Endothelial cell of umbilical vein (primary cell): Measurements from ENCODE around the gene PTGS1. TPM values are rescaled to one million over a fixed set of nuclear protein-coding genes. Genes with fewer than 3 reads are reported as not detected.

Source experiments
- BruUV-seq: library from RNA; stranded (reverse); fragments of 400-500 nt; replicated peaks from 2 replicates; lab custom pipeline; 2021; lab: Mats Ljungman, UMichigan
- CTCF ChIA-PET: fragments of 300-600, 350-600 bp; sonication (Branson Sonifier 250); formaldehyde crosslinking; loops from one replicate; lab custom pipeline; 2021; ENCODE audit warnings: antibody characterized with exemption, inconsistent platforms; lab: Charles Lee
- POLR2A ChIA-PET: fragments of 300-600, 350-600 bp; sonication (Branson Sonifier 250); formaldehyde crosslinking; loops from one replicate; lab custom pipeline; 2021; ENCODE audit warnings: antibody characterized with exemption, inconsistent platforms; lab: Charles Lee
- DNase-seq: peaks from one replicate; pipeline ENCODE4 v3.0.0-alpha.2; 2011; ENCODE audit warnings: low read depth, low spot score
- FAIRE-seq: peaks from 2 replicates; lab custom pipeline; 2011; peaks lifted over from hg19 to GRCh38; lab: Jason Lieb, UNC
- H2AFZ ChIP-seq: 2 replicates; pipeline ENCODE4 v1.6.0; 2012; ENCODE audit warnings: low read depth, low read length, control low read depth, inconsistent platforms
- H3K27ac ChIP-seq: 2 replicates; pipeline ENCODE4 v1.5.1; 2011; ENCODE audit warnings: low read depth, mild to moderate bottlenecking, control low read depth, low read length, moderate library complexity; ENCODE audit not compliant: insufficient read depth
- H3K27me3 ChIP-seq, 2 experiments: 2 replicates each; pipeline versions ENCODE4 v1.6.0 to v1.6.1; 2011; ENCODE audit warnings: low read length in 2 of 2, mixed read lengths in 1 of 2; ENCODE audit not compliant: control insufficient read depth in 2 of 2, insufficient read depth in 2 of 2
- H3K36me3 ChIP-seq, 2 experiments: 2 replicates in 1 of 2; 3 replicates in 1 of 2; pipeline ENCODE4 v1.5.1; 2011; ENCODE audit warnings: low read length in 2 of 2, mild to moderate bottlenecking in 1 of 2, moderate library complexity in 1 of 2; ENCODE audit not compliant: control insufficient read depth in 2 of 2, insufficient read depth in 2 of 2; ENCODE audit errors: extremely low read depth in 1 of 2
- H3K4me1 ChIP-seq: 3 replicates; pipeline ENCODE4 v1.5.1; 2011; ENCODE audit warnings: mild to moderate bottlenecking, low read length; ENCODE audit not compliant: control insufficient read depth, insufficient read depth; ENCODE audit errors: extremely low read depth
- H3K4me2 ChIP-seq: 2 replicates; pipeline ENCODE4 v1.6.1; 2011; ENCODE audit warnings: low read length, control low read depth, mixed read lengths; ENCODE audit not compliant: insufficient read depth
- H3K4me3 ChIP-seq, 3 experiments: fragments of 200-600 bp in 1 of 3; sonication (generic), shearing (Covaris generic) in 1 of 3; replicated peaks in 1 of 3; 2 replicates each; pipeline ENCODE4 v1.5.1; 2011 to 2016; ENCODE audit warnings: control low read depth in 3 of 3, low read length in 3 of 3, mild to moderate bottlenecking in 2 of 3, inconsistent platforms in 1 of 3, low read depth in 1 of 3, moderate library complexity in 1 of 3; ENCODE audit not compliant: insufficient read depth in 1 of 3
- H3K79me2 ChIP-seq: 2 replicates; pipeline ENCODE4 v1.6.0; 2012; ENCODE audit warnings: low read length, inconsistent platforms; ENCODE audit not compliant: control insufficient read depth, insufficient read depth
- H3K9ac ChIP-seq: replicated peaks from 2 replicates; pipeline ENCODE3; 2011; ENCODE audit warnings: low read length, control low read depth; ENCODE audit not compliant: insufficient read depth; ENCODE audit errors: extremely low read depth
- H3K9me1 ChIP-seq: replicated peaks from 3 replicates; pipeline ENCODE4 v1.6.0; 2011; ENCODE audit warnings: mild to moderate bottlenecking, low read length; ENCODE audit not compliant: control insufficient read depth, insufficient read depth; ENCODE audit errors: extremely low read depth
- H3K9me3 ChIP-seq: replicated peaks from 2 replicates; pipeline ENCODE4 v1.5.1; 2012; ENCODE audit warnings: low read length, inconsistent platforms; ENCODE audit not compliant: control insufficient read depth, insufficient read depth
- H4K20me1 ChIP-seq: replicated peaks from 2 replicates; pipeline ENCODE3; 2011; ENCODE audit warnings: mild to moderate bottlenecking, low read length; ENCODE audit not compliant: control insufficient read depth, insufficient read depth; ENCODE audit errors: extremely low read depth
- EZH2 ChIP-seq: IDR thresholded peaks from 2 replicates; pipeline ENCODE4 v1.6.1; 2012; ENCODE audit warnings: borderline replicate concordance, low read depth, mild to moderate bottlenecking, moderate library complexity, low read length, inconsistent platforms; ENCODE audit not compliant: severe bottlenecking
- FOS ChIP-seq: IDR thresholded peaks from 2 replicates; pipeline ENCODE4 v1.6.1; 2011; ENCODE audit warnings: mild to moderate bottlenecking, low read length, moderate library complexity, borderline replicate concordance; ENCODE audit not compliant: insufficient read depth
- GATA2 ChIP-seq: IDR thresholded peaks from 2 replicates; pipeline ENCODE4 v1.7.0; 2011; ENCODE audit warnings: low read depth, mild to moderate bottlenecking, moderate library complexity, mixed read lengths, low read length; ENCODE audit not compliant: insufficient read length, insufficient read depth
- JUN ChIP-seq: IDR thresholded peaks from 2 replicates; pipeline ENCODE4 v1.6.1; 2011; ENCODE audit warnings: borderline replicate concordance, low read depth; ENCODE audit not compliant: insufficient read length, insufficient read depth
- MYC ChIP-seq: IDR thresholded peaks from one replicate; pipeline ENCODE4 v1.6.1; 2011; ENCODE audit warnings: mild to moderate bottlenecking, low read depth, low read length
- POLR2A ChIP-seq: IDR thresholded peaks from 2 replicates; pipeline ENCODE4 v1.6.1; 2012; ENCODE audit warnings: low read depth, mild to moderate bottlenecking, control low read depth, low read length
- POLR2AphosphoS5 ChIP-seq: IDR thresholded peaks from 2 replicates; pipeline ENCODE4 v1.6.1; 2012; ENCODE audit warnings: low read depth, mild to moderate bottlenecking, control low read depth, low read length, moderate library complexity; ENCODE audit not compliant: insufficient read depth
- dilution Hi-C: fragments of 300-500 bp; cut with MboI; formaldehyde crosslinking; loops from one replicate; pipeline ENCODE4 v1.15.0; 2019; ENCODE audit warnings: low sequenced_read_pairs; ENCODE audit not compliant: extremely low pct_ligation_motif_present
- intact Hi-C: fragments of 100-400 bp; cut with micrococcal nuclease; formaldehyde crosslinking; loops from one replicate; pipeline ENCODE4 v1.10.0; 2022
- polyA plus RNA-seq, 4 experiments: library from polyadenylated mRNA; depleted of rRNA in 3 of 4; stranded (reverse) in 3 of 4; unstranded in 1 of 4; fragments of >200 nt; gene quantifications; 2 replicates each; pipeline versions ENCODE4 v1.2.1 to v1.2.3, GENCODE V29; 2011 to 2012; ENCODE audit warnings: missing spikeins in 1 of 4
- total RNA-seq: library from RNA; stranded (reverse); gene quantifications from 2 replicates; pipeline ENCODE4 v1.2.3, GENCODE V29; 2021
- TF ChIP-seq, protein P1 (sequence below), 2 donors: IDR thresholded peaks; 1 replicate in 1 of 2; 2 replicates in 1 of 2; pipeline ENCODE4 v1.5.1; 2011; ENCODE audit warnings: low read length in 2 of 2, mild to moderate bottlenecking in 2 of 2, moderate library complexity in 2 of 2, control low read depth in 1 of 2, inconsistent platforms in 1 of 2, low read depth in 1 of 2; ENCODE audit not compliant: insufficient read depth in 1 of 2; ENCODE audit errors: extremely low read depth in 1 of 2
- TF ChIP-seq, protein P2 (sequence below): IDR thresholded peaks from 2 replicates; pipeline ENCODE4 v1.6.1; 2011; ENCODE audit not compliant: insufficient read depth, insufficient read length

PTGS1 gene
- total and polyA plus RNA-seq, 2 donors (not counting 3 experiments of a cell fraction or from before 2014, with no cell fraction given): 37.6 to 45.2 TPM

DNA sequence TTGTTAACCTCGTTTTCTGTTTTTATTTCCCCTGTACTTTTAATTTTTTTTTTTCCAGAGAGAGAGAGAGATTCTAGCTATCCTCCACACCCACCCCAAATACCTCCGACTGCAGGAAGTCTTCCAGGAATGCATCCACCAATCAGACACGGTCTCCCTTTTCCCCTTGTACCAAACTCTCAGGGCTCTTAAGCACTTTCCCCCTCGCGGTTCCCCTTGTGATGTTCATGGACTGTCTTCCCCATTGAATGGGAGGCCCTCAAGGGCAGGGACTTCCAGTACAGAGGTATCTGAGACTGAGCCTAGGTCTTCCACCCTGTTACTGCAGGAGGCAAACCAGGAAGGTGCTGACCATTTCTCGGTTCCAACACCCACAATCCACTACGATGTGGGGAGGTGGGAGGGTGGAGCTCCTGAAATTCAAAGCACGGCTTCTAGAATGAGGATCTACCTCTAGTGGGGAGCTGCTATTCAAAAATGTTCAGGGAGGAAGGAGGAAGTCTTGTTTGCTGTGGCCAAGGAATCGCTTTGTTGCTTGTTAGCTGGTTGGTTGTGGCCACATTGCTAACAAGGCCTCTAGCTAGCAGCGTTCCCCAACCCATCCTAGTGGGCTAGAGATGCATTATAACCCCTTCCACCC lies 37.5 kb upstream of the PTGS1 start:
- dilution Hi-C loops (no loop called here), intact Hi-C loops (no loop called here)
- Histone ChIP-seq H3K36me3 (no peaks in the 10 kb centered on the region), H3K79me2 (no peaks in the 10 kb centered on the region), H3K9me1 (no peaks in the 10 kb centered on the region), H2AFZ (no peak overlapping the region), H3K4me3 (no peak overlapping the region), H3K9me3 (no peaks in the 10 kb centered on the region), H3K9ac (no peak overlapping the region), H3K4me1 (peaks cover 21% of the 10 kb centered on the region), H4K20me1 (no peaks in the 10 kb centered on the region), H3K4me2 (no peak overlapping the region), H3K27me3 (no peaks in the 10 kb centered on the region), H3K27ac (no peak overlapping the region)
- TF ChIP-seq MYC: no peak
- no peak for TF ChIP-seq FOS
- no peak for TF ChIP-seq EZH2
- no peak for TF ChIP-seq POLR2AphosphoS5
- no peak for TF ChIP-seq JUN
- TF ChIP-seq, protein P1, sequence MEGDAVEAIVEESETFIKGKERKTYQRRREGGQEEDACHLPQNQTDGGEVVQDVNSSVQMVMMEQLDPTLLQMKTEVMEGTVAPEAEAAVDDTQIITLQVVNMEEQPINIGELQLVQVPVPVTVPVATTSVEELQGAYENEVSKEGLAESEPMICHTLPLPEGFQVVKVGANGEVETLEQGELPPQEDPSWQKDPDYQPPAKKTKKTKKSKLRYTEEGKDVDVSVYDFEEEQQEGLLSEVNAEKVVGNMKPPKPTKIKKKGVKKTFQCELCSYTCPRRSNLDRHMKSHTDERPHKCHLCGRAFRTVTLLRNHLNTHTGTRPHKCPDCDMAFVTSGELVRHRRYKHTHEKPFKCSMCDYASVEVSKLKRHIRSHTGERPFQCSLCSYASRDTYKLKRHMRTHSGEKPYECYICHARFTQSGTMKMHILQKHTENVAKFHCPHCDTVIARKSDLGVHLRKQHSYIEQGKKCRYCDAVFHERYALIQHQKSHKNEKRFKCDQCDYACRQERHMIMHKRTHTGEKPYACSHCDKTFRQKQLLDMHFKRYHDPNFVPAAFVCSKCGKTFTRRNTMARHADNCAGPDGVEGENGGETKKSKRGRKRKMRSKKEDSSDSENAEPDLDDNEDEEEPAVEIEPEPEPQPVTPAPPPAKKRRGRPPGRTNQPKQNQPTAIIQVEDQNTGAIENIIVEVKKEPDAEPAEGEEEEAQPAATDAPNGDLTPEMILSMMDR (IDR thresholded peaks at IDR 0.05; ENCODE audit: extremely low read depth in 1 of 2, insufficient read depth in 1 of 2, low read depth in 1 of 2, low read length in 2 of 2): no peak
- TF ChIP-seq POLR2A: no peak
- TF ChIP-seq GATA2: no peak
- TF ChIP-seq, protein P2, sequence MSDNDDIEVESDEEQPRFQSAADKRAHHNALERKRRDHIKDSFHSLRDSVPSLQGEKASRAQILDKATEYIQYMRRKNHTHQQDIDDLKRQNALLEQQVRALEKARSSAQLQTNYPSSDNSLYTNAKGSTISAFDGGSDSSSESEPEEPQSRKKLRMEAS: no peak
- DNase-seq (no peak), FAIRE-seq (no peak)
- no TSS peak for BruUV-seq
- CTCF ChIA-PET: interaction anchor here (1.0 to 3.6 kb wide), 3 partner anchors 13 to 69 kb away, joined by 3 to 11 read pairs (median 4); no protein-coding TSS in a partner anchor
- POLR2A ChIA-PET: no interaction called here
